ENCODE results near the gene GLG1. TPM values are rescaled to one million over a fixed set of nuclear protein-coding genes. Genes with fewer than 3 reads are reported as not detected.
A peak's percentile ranks its signal among the peaks of the same experiment; 100 is the strongest.

The GLG1 gene
- total RNA-seq, 3 donors from 2014 or later, result 116 to 197 (median 123) TPM

DNA sequence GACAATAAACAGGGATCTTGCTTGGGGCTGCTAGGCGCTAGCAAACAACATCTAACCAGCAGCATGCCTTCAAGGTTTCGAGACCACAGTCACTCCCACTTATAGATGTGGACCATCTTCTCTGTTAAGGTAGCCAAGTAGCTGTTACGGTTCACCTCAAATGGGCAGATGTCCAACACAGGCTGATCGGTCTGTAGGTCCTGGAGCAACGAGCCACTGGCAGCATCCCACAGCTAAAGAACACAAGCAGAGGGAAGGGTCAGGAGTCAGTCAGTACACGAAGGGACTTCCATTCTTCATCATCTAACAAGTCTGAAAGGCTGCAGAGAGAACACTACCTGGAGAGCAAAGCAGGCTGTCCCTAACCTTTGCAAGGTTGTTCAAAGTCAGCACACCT lies 16.9 kb upstream of the GLG1 start:
- no peak overlapping the region for H3K4me3 ChIP-seq
- no peaks in the 10 kb centered on the region for H3K36me3 ChIP-seq
- H3K27ac ChIP-seq, result no peak overlapping the region
- no peaks in the 10 kb centered on the region for H3K4me1 ChIP-seq
- DNase-seq (ENCODE audit: low spot score in 2 of 2), result no peak
- H3K9me3 ChIP-seq, result no peaks in the 10 kb centered on the region
- TF ChIP-seq POLR2A (IDR thresholded peaks at IDR 0.05), result no peak
- TF ChIP-seq POLR2AphosphoS5 (IDR thresholded peaks at IDR 0.05), result no peak
- TF ChIP-seq, protein P1, sequence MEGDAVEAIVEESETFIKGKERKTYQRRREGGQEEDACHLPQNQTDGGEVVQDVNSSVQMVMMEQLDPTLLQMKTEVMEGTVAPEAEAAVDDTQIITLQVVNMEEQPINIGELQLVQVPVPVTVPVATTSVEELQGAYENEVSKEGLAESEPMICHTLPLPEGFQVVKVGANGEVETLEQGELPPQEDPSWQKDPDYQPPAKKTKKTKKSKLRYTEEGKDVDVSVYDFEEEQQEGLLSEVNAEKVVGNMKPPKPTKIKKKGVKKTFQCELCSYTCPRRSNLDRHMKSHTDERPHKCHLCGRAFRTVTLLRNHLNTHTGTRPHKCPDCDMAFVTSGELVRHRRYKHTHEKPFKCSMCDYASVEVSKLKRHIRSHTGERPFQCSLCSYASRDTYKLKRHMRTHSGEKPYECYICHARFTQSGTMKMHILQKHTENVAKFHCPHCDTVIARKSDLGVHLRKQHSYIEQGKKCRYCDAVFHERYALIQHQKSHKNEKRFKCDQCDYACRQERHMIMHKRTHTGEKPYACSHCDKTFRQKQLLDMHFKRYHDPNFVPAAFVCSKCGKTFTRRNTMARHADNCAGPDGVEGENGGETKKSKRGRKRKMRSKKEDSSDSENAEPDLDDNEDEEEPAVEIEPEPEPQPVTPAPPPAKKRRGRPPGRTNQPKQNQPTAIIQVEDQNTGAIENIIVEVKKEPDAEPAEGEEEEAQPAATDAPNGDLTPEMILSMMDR (IDR thresholded peaks at IDR 0.05), result no peak
- no peaks in the 10 kb centered on the region for H3K27me3 ChIP-seq
- intact Hi-C loops (cut with DNase I; ENCODE audit: low total_unique reads), result no loop called here

DNA sequence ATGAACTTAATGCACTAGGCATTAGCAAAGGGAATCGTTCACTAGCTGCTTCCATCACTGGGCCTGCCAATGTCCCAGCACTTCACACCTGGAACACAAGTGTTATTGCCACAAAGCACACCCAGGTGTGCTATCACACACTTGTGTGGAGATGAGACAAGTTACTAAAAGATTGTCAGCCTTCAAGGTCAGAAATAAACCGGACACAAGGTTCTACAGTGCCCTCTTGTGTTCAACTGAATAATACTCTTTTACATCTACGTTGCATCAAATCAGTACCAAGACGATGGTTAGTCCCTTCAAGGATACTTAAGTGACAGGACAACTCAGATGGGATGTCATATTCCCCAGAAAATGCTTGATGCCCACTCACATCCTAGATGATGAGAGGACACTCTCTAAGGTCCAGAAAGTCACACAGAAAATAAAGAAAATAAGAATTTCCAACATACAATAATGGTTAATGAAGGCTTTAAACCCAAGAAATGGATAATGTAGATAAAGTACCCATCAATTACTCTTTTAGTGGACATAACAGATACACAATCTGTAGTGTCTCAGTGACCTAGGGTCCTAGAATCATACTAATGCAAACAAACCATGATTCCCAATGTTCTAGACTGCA lies 16.4 kb upstream of the GLG1 start:
- no peaks in the 10 kb centered on the region for H3K36me3 ChIP-seq
- no peak for DNase-seq (ENCODE audit: low spot score in 2 of 2)
- TF ChIP-seq POLR2A (IDR thresholded peaks at IDR 0.05), result no peak
- TF ChIP-seq, protein P1 (IDR thresholded peaks at IDR 0.05), result peak in 1 of 3 donors; percentile 43
- TF ChIP-seq POLR2AphosphoS5 (IDR thresholded peaks at IDR 0.05), result no peak
- H3K9me3 ChIP-seq, result no peaks in the 10 kb centered on the region
- H3K27ac ChIP-seq, result no peak overlapping the region
- intact Hi-C loops (cut with DNase I; ENCODE audit: low total_unique reads), result no loop called here
- H3K4me1 ChIP-seq, result no peaks in the 10 kb centered on the region
- H3K27me3 ChIP-seq, result no peaks in the 10 kb centered on the region
- no peak overlapping the region for H3K4me3 ChIP-seq

DNA sequence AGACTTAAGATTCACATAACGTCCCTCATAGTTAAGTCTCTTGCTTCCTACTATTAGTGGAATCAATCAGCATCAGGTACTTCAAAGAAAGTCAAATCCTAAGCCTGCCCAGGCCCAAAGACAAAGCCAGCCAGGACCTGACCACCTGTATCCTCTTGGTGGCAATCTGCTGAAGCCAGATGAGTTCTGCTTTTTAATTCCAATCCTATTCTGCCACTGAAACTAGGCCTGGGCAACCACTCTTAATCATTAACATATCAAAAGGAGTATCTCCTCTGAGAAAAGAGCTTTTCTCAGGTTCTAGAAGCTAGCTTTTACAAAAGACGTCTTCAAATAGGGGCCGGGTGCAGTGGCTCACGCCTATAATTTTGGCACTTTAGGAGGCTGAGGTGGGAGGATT lies 15.1 kb upstream of the GLG1 start:
- Histone ChIP-seq H3K36me3 (no peaks in the 10 kb centered on the region), H3K4me1 (no peaks in the 10 kb centered on the region), H3K9me3 (no peaks in the 10 kb centered on the region), H3K27ac (no peak overlapping the region), H3K4me3 (no peak overlapping the region), H3K27me3 (no peaks in the 10 kb centered on the region)
- intact Hi-C loops (cut with DNase I; ENCODE audit: low total_unique reads), result no loop called here
- DNase-seq (ENCODE audit: low spot score in 2 of 2), result no peak
- TF ChIP-seq POLR2A (IDR thresholded peaks at IDR 0.05) (no peak), POLR2AphosphoS5 (IDR thresholded peaks at IDR 0.05) (no peak)
- TF ChIP-seq, protein P1 (IDR thresholded peaks at IDR 0.05), result no peak

DNA sequence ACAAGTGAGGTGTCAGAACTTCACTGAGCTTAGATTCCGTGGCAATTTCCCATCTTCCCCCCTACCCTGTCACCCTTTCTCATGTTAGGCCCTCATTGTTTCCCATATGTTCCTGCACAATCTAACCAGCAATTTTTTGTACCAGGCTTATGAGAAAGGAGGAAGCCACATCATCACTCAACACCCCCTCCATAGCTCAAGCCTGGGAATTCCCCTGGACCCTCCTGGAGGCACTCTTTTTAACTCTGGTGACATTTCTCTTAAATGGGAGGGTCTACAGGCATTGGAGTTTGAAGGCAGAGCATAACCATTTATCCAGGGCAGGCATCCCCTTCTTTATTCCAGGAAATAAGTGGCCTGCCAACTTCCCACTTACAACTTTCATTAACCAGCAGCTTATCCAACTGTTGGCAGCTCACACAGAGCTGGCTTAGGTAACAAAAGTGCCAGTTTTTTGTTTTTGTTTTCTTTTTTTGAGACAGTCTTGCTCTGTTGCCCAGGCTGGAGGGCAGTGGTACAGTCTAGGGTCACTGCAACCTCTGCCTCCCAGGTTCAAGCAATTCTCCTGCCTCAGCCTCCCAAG lies 10.4 kb upstream of the GLG1 start:
- Histone ChIP-seq H3K36me3 (no peaks in the 10 kb centered on the region), H3K4me3 (no peak overlapping the region), H3K27ac (peak overlapping the region in 1 of 2 donors; percentile 10), H3K9me3 (no peaks in the 10 kb centered on the region), H3K27me3 (no peaks in the 10 kb centered on the region), H3K4me1 (no peaks in the 10 kb centered on the region)
- intact Hi-C loops (cut with DNase I; ENCODE audit: low total_unique reads), result no loop called here
- DNase-seq (ENCODE audit: low spot score in 2 of 2), result no peak
- TF ChIP-seq POLR2A (IDR thresholded peaks at IDR 0.05), result no peak
- TF ChIP-seq POLR2AphosphoS5 (IDR thresholded peaks at IDR 0.05), result no peak
- TF ChIP-seq, protein P1 (IDR thresholded peaks at IDR 0.05), result no peak

DNA sequence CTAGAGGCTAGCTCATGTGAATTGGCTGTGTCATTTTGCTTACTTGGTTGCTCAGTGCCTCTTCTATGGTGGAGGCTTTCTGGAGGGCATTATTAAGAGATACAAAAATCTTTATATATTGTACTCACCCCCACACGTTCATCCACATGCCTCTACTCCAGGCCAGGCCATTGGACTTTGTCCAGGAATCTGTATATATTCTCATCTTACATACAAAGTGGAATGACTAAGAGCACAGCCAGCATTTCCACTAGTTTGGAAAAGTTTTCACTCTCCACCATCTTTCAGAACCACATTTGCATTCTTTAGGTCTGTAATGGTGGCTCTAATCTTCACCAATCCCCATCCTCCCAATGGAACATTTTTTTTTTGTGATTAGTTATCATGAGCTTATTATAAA lies 4.8 kb upstream of the GLG1 start:
- TF ChIP-seq, protein P1 (IDR thresholded peaks at IDR 0.05), result no peak
- TF ChIP-seq POLR2A (IDR thresholded peaks at IDR 0.05) (no peak), POLR2AphosphoS5 (IDR thresholded peaks at IDR 0.05) (no peak)
- intact Hi-C loops (cut with DNase I; ENCODE audit: low total_unique reads), result no loop called here
- Histone ChIP-seq H3K27me3 (no peaks in the 10 kb centered on the region), H3K27ac (no peak overlapping the region), H3K4me3 (no peak overlapping the region), H3K9me3 (no peaks in the 10 kb centered on the region), H3K36me3 (no peaks in the 10 kb centered on the region), H3K4me1 (no peaks in the 10 kb centered on the region)
- no peak for DNase-seq (ENCODE audit: low spot score in 2 of 2)

Data from breast epithelium (tissue), 4 donors.